Kidney (tissue), 14 donors: Measurements from ENCODE around the gene TXNL4A. TPM values are rescaled to one million over a fixed set of nuclear protein-coding genes. Genes with fewer than 3 reads are reported as not detected.
"Not testable (repeated sequence)": the region's sequence is repeated elsewhere in the genome, so short reads cannot be mapped to it uniquely, and the experiment has no call there.

Experiments
- DNase-seq, 5 donors: peaks; one replicate each; pipeline ENCODE4 v3.0.0-alpha.2; 2013 to 2020
- FAIRE-seq: peaks from 2 replicates; lab custom pipeline; 2012; peaks lifted over from hg19 to GRCh38; lab: Jason Lieb, UNC
- H3K27ac ChIP-seq, 2 donors: one replicate each; pipeline ENCODE4 v1.7.0; 2013; ENCODE audit warnings: low read depth in 2 of 2, low read length in 2 of 2, inconsistent platforms in 1 of 2
- H3K27me3 ChIP-seq: one replicate; pipeline ENCODE4 v1.7.1; 2013; ENCODE audit warnings: low read length, inconsistent platforms; ENCODE audit not compliant: control insufficient read depth, insufficient read depth
- H3K36me3 ChIP-seq, 3 donors: one replicate each; pipeline versions ENCODE4 v1.7.0 to v1.7.1; 2013; ENCODE audit warnings: low read length in 3 of 3, control low read depth in 1 of 3, inconsistent platforms in 1 of 3; ENCODE audit not compliant: insufficient read depth in 3 of 3, control insufficient read depth in 2 of 3
- H3K4me1 ChIP-seq, 3 donors: one replicate each; pipeline versions ENCODE4 v1.7.0 to v1.7.1; 2013; ENCODE audit warnings: low read length in 3 of 3, inconsistent platforms in 1 of 3, low read depth in 1 of 3; ENCODE audit not compliant: control insufficient read depth in 2 of 3, insufficient read depth in 2 of 3
- H3K4me3 ChIP-seq, 3 donors: one replicate each; pipeline versions ENCODE4 v1.7.0 to v1.8.1; 2013; ENCODE audit warnings: low read length in 3 of 3, control low read depth in 1 of 3, inconsistent platforms in 1 of 3
- H3K9ac ChIP-seq, 3 donors: one replicate each; pipeline versions ENCODE4 v1.7.0 to v1.7.1; 2013; ENCODE audit warnings: low read length in 3 of 3, control low read depth in 1 of 3, inconsistent platforms in 1 of 3
- H3K9me3 ChIP-seq, 3 donors: one replicate each; pipeline versions ENCODE4 v1.7.0 to v1.7.1; 2013; ENCODE audit warnings: low read length in 3 of 3, control low read depth in 1 of 3, inconsistent platforms in 1 of 3; ENCODE audit not compliant: control insufficient read depth in 2 of 3, insufficient read depth in 1 of 3
- CTCF ChIP-seq: IDR thresholded peaks from 3 replicates; pipeline ENCODE4 v1.5.1; 2012; ENCODE audit warnings: mild to moderate bottlenecking, moderate library complexity, borderline replicate concordance; ENCODE audit not compliant: insufficient read depth; ENCODE audit errors: extremely low read depth
- intact Hi-C: fragments of 100-400 bp; cut with DNase I; formaldehyde crosslinking; loops from one replicate; pipeline ENCODE4 v1.11.1; 2022
- polyA plus RNA-seq: library from polyadenylated mRNA; stranded (reverse); fragments of 350-450 nt; fragmentation: Illumina TruSeq; extraction: RNeasy Lipid Tissue Mini Kit (QIAGEN cat#74804); gene quantifications from one replicate; pipeline ENCODE4 v1.2.3, GENCODE V29; 2014; ENCODE audit warnings: low read depth, low replicate concordance; ENCODE audit not compliant: insufficient read depth
- total RNA-seq: library from RNA; stranded (reverse); fragmentation: NEBNext Ultra II Directional; extraction: Animal tissue kit (Norgen Biotek cat#: 25700); gene quantifications from one replicate; pipeline ENCODE4 v1.2.1, GENCODE V29; 2021
- donor health status: control.
- donor health status: control.
- donor health status: control.
- donor health status: control.
- donor health status: control.
- donor health status: DM: yes; HTN: yes; CAD: no.
- donor health status: Normal renal cell carcinoma (clear cell type).

The TXNL4A gene
- total and polyA plus RNA-seq, 2 donors from 2014 or later, result 76.7 to 178 TPM

GRCh38 chr18:80033181-80034067 is 45.1 kb upstream of the TXNL4A start:
- TF ChIP-seq CTCF, result no peak
- intact Hi-C loops, result no loop called here
- peak overlapping the region; percentile 74 to 87 (median 78) for H3K4me3 ChIP-seq
- H3K27me3 ChIP-seq, result no peaks in the 10 kb centered on the region
- H3K36me3 ChIP-seq, result peaks cover 0 to 5% (median 0%) of the 10 kb centered on the region in 3 donors
- no peaks in the 10 kb centered on the region for H3K9me3 ChIP-seq
- FAIRE-seq (no peak), DNase-seq (no peak)
- peaks cover 0 to 12% (median 0%) of the 10 kb centered on the region in 3 donors for H3K4me1 ChIP-seq
- peak overlapping the region; percentile 49 to 68 (median 56) for H3K9ac ChIP-seq
- peak overlapping the region; percentile 69 to 75 for H3K27ac ChIP-seq

- DNase-seq (no peak), FAIRE-seq (no peak)
- H3K27ac ChIP-seq, result no peak overlapping the region
- intact Hi-C loops, result no loop called here
- no peak for TF ChIP-seq CTCF
- H3K9ac ChIP-seq, result no peak overlapping the region
- H3K4me3 ChIP-seq, result no peak overlapping the region
- peaks cover 0 to 18% (median 3%) of the 10 kb centered on the region in 3 donors for H3K9me3 ChIP-seq
- H3K27me3 ChIP-seq, result no peaks in the 10 kb centered on the region
- no peaks in the 10 kb centered on the region for H3K36me3 ChIP-seq
- H3K4me1 ChIP-seq, result peaks cover 0 to 3% (median 0%) of the 10 kb centered on the region in 3 donors
Measured at GRCh38 chr18:80029690-80030089, 41.3 kb upstream of the TXNL4A start.

GRCh38 chr18:80027719-80028118 is 39.4 kb upstream of the TXNL4A start:
- intact Hi-C loops, FAIRE-seq: not testable (repeated sequence)
- H3K9me3 ChIP-seq, result peaks cover 1 to 38% (median 13%) of the 10 kb centered on the region in 3 donors

GRCh38 chr18:80026363-80026762 is 38.0 kb upstream of the TXNL4A start:
- Histone ChIP-seq H3K27ac (no peak overlapping the region), H3K9ac (no peak overlapping the region), H3K27me3 (no peaks in the 10 kb centered on the region), H3K9me3 (peaks cover 4 to 52% (median 22%) of the 10 kb centered on the region in 3 donors), H3K4me3 (no peak overlapping the region), H3K4me1 (no peaks in the 10 kb centered on the region), H3K36me3 (no peaks in the 10 kb centered on the region)
- no peak for FAIRE-seq
- intact Hi-C loops, result no loop called here
- no peak for DNase-seq
- no peak for TF ChIP-seq CTCF

More at GRCh38 chr18:80027719-80028118, 39.4 kb upstream of the TXNL4A start:
- not testable (repeated sequence) for H3K4me3 ChIP-seq, H3K9ac ChIP-seq, H3K36me3 ChIP-seq, H3K27me3 ChIP-seq, H3K4me1 ChIP-seq, H3K27ac ChIP-seq, DNase-seq
